GOT3 (cell line): ENCODE results near the gene PHKG2.
"Not testable (repeated sequence)": the region's sequence is repeated elsewhere in the genome, so short reads cannot be mapped to it uniquely, and the experiment has no call there.

Source experiments
- DNase-seq: peaks from one replicate; lab custom pipeline; 2025; ENCODE audit warnings: mixed read lengths; lab: John Stamatoyannopoulos, UW

The PHKG2 gene, protein sequence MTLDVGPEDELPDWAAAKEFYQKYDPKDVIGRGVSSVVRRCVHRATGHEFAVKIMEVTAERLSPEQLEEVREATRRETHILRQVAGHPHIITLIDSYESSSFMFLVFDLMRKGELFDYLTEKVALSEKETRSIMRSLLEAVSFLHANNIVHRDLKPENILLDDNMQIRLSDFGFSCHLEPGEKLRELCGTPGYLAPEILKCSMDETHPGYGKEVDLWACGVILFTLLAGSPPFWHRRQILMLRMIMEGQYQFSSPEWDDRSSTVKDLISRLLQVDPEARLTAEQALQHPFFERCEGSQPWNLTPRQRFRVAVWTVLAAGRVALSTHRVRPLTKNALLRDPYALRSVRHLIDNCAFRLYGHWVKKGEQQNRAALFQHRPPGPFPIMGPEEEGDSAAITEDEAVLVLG

DNA sequence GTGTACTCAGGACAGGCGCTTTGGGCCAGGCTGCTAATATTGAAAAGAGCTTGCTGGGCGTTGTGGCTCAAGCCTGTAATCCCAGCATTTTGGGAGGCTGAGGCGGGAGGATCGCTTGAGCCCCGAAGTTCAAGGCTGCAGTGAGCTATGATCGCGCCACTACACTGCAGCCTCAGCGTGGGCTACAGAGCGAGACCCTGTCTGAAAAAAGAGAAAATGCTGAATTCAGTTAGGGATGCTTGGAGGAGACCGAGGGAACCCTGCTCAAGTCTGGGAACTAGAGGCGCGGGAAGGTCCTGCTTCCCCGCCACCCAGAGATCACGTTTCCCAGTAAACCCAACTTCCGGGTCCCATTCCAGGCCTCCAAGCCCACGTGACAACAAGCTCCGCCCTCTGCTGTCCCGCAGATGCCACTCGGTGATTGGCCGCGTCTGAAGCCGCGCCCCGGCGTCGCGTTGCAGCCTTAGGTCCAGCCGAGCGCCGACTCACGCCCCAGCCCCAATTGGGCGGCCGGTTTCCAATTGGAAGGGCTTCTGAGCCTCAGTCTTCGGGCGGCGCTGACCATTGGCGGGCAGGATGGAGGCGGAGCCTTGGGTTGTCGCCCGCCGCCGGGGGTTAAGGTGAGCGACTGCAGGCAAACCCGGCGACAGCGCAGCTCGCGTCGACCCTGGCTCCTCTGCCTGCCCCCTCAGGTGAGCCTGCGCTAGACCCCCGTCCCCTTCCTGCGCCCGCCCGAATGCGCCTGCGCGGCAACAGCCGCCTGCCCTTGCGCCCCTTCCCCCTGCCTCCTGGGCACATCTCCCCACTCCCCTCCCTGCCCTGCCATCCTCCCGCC, at the start of gene PHKG2:
Gene PHKG2 (plus strand): TSS at position 627 of the 835 bp plus-strand sequence. CDS start 396 bp downstream, outside the sequence.
- DNase-seq = peak; percentile 92

DNA sequence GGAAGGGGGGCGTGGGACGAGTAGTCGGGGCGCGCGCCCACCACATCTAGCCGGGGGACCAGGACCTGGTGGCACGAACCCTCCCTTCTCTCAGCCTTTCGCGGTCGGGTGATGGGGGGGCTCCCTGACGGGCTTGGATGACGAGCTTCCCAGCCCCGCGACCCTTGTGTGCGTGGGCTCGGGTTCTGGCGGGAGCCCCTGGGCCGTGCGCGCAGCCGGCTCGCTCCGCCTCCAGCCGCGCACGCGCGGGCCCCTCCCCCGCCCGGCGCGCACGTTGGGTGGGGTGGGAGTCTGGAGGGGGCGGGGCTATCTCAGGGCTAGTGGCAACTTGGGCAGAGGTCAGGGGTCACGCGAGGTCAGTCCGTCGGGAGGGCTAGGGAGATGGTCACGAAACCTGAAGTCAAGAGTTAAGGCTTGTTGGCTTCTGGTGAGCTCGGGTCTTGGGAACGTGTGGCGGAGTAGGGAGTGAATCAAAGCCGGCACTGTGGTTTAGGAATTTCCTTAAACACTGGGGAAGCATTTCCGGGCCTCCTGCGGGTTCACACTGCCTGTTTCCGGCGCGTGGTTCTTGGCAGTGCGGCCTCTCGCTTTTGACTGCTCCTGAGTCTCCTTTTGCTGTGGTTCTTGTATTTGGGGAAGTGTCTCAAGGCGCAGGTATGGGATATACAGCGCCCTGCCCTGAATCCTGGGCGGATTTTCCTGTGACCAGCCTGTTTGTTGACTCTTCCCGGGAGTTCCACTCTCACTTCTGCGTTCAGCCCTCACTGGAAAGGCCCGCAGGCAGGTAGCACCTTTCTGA, 49.2 kb upstream of the PHKG2 start, which contains the start of gene SRCAP:
Gene SRCAP (plus strand): TSS at position 356 of the 799 bp plus-strand sequence. CDS start 1,654 bp downstream, outside the sequence.
- peak; percentile 52 for DNase-seq

DNA sequence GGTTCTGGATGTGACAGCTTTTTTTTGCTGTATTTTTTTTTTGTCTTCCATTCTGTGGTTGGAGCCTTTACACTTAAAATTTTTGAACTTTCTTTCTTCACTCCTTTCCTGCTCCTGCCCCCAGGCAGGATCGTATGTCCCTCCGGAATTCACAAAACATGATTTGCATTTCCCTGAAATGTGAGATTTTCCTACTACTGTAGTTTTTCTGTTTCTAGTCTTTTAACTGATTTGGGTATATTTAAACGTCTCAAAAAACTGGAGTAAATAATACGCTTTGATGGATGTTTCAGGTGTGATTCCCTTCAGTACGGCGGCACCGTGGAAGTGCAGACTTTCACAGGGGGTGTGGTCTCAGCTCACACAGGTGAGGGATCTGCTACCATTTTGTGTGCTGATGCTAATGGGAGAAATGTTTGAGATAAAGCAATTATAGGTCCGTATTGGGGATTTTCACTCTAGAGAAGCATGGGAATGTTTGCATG, 48.6 kb upstream of the PHKG2 start:
- no peak for DNase-seq

DNA sequence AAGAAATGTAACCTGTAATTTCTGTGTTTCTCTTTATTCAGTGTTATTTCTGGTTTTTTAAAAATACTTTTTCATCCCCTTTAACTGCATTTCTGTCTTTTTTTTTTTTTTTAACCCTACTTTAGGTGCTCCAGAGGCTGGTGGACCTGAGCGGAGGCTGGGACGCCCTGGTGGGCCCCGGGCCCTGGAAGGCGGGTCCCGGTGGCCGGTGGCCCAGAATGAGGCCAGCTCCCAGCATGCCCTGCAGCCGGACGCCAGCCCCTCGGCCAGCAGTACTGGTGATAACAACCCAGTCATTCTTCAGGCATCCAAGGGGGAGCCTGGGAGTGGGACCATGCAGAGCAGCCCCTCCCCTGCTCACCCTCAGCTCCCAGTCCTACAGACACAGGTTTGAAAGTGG, 47.7 kb upstream of the PHKG2 start:
- DNase-seq = no peak

DNA sequence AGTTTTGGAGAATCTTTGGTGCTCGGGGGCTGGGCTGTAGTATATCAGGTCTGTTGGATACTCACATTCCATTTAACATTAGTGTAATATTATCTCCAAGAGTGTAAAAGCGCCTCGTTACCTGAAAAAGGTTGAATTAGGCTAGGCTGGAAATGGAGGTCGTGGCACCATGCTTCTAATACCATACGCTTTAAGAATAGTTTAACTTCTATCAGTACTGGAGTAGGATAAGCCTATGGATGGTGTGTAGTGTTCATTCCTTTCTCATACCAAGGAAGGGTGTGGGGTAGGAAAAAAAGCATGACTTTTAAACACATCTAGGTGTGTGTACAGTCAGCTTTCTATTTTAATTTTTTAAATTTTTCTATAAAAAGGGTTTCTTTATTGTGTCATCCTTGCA, 47.3 kb upstream of the PHKG2 start:
- DNase-seq = no peak

GRCh38 chr16:30703071-30703470, 45.2 kb upstream of the PHKG2 start:
- DNase-seq = not testable (repeated sequence)

GRCh38 chr16:30703971-30704370, 44.3 kb upstream of the PHKG2 start:
- no peak for DNase-seq

DNA sequence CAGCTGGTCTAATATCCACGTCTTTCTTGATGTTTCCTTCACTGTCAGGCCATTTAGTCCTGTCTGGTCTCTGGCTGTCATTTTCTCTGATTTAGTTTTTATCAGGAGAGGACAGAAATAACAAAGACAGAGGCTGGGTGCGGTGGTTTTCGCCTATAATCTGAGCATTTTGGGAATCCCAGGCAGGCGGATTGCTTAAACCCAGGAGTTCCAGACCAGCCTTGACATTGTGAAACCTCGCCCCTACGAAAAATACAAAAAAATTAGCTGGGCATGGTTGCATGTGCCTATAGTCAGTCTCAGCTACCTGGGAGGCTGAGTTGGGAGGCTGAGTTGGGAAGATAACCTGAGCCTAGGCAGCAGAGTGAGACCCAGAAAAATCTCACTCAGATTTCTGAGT, 42.2 kb upstream of the PHKG2 start:
- no peak for DNase-seq

DNA sequence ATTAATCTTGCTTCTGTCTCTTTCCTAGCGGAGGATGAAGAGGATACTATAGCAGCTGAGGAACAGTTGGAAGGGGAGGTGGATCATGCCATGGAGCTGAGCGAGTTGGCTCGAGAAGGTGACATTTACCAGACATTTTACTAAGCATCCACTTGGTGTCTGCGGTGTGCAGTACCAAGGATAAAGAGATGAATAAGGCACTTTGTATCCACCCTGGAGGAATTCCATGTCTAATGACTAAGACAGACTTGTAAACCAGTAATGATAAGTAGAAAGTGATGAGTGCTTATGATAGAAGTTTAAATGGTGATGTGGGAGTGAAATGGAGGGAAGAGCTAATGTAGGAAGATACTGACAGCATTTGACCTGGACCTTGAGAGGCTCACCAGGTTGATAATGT, 37.3 kb upstream of the PHKG2 start:
- no peak for DNase-seq

GRCh38 chr16:30711712-30712111, 36.5 kb upstream of the PHKG2 start:
- DNase-seq = no peak

- DNase-seq = no peak
Measured at GRCh38 chr16:30715750-30716445, 32.3 kb upstream of the PHKG2 start.

DNA sequence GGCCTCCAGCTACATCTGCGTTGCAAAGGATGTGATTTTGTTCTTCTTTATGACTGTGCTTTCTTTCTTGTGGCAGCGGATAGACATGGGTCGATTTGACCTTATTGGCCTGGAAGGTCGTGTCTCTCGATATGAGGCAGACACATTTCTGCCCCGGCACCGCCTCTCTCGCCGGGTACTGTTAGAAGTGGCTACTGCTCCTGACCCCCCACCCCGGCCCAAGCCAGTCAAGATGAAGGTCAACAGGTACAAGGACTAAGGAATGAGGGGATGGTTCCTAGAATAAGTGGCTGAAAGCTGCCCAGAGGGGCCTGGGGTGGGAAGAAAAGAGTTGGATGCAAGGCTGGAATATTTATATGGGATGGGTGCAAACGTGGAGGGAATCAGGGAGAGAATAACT, 28.1 kb upstream of the PHKG2 start:
- DNase-seq = no peak

GRCh38 chr16:30720694-30721093, 27.5 kb upstream of the PHKG2 start:
- no peak for DNase-seq

- DNase-seq = no peak
Measured at GRCh38 chr16:30721167-30721566, 27.1 kb upstream of the PHKG2 start.

- no peak for DNase-seq
Measured at GRCh38 chr16:30721606-30722005, 26.6 kb upstream of the PHKG2 start.

DNA sequence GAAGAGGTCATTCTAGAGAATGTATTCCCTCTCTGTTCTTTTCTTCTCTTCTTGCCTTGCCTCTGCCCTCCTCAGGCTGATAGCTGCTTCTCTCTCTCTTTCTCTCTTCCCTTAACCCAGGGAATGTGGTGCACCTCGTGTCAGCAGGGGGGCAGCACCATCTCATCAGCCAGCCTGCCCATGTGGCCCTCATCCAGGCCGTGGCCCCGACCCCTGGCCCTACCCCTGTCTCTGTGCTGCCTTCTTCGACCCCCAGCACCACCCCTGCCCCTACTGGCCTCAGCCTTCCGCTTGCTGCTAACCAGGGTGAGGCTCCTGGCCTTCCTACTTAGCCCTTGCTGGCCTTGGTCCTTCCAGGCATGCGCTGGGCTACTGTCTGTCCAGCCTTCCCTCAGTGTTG, 25.8 kb upstream of the PHKG2 start:
- no peak for DNase-seq

- no peak for DNase-seq
Measured at GRCh38 chr16:30722916-30723315, 25.3 kb upstream of the PHKG2 start.

- no peak for DNase-seq
Measured at GRCh38 chr16:30723725-30724355, 24.4 kb upstream of the PHKG2 start.

DNA sequence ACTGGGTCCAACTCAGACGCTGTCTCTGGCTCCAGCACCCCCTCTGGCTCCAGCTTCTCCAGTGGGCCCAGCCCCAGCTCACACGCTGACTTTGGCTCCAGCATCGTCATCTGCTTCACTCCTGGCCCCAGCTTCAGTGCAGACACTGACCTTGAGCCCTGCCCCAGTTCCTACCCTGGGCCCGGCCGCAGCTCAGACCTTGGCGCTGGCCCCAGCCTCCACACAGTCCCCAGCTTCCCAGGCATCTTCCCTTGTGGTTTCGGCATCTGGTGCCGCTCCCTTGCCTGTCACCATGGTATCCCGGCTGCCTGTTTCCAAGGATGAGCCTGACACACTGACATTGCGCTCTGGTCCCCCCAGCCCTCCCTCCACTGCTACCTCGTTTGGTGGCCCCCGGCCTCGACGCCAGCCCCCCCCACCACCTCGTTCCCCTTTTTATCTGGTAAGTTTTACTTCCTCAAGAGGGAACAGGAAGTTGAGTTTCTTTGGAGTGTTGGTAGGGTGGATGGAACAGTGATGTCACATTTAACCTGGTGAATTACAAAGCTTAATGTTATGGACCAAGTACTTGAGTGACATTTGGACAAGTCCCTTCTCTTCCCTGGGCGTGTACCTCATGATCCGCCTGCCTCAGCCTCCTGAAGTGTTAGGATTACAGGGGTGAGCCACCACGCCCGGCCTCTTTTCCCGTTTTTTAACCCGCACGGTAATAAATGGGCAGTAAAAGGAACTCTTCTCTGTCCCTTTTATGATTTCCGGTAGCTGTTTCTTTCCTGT, 23.4 kb upstream of the PHKG2 start:
- DNase-seq = no peak

DNA sequence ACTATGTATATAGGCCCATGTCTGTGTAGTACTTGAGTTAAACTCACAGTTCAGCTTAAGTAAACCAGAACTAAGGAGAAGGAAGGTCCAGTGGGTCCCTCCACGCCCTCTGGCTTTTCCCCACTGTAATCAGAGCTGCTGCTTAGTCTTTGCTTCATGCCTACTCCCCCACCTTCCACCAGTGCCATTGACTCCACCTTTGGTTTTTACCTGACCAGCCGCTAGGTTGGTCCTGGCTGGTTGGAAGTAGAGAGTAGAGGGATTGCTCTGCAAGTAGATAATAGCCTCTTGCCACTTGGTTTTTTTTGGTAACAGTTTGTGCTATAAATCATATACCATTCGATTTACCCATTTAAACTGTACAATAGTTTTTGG, 22.8 kb upstream of the PHKG2 start:
- DNase-seq = no peak
